SH-SY5Y (cell line): ENCODE measurements around the gene MPHOSPH9.

Source experiments
- GATA2 ChIP-seq: IDR thresholded peaks from 2 replicates; pipeline ENCODE4 v1.6.1; 2011; ENCODE audit warnings: mild to moderate bottlenecking, low read depth, low read length
- GATA3 ChIP-seq: IDR thresholded peaks from 2 replicates; pipeline ENCODE4 v1.6.1; 2011; ENCODE audit warnings: low read depth, mild to moderate bottlenecking, low read length, moderate library complexity

- TF ChIP-seq GATA2 (no peak), GATA3 (no peak)
These were observed 38.2 kb upstream of the MPHOSPH9 start for GRCh38 chr12:123271001-123271668.
